Naive thymus-derived CD4-positive, alpha-beta T cell (primary cell): Measurements from ENCODE around the gene ATP6V0E2. TPM values are rescaled to one million over a fixed set of nuclear protein-coding genes. Genes with fewer than 3 reads are reported as not detected.

ENCODE experiments used
- ATAC-seq: fragments of 150-1000 bp; cut with Tn5 transposase; 2 replicates; pipeline ENCODE4 v1.10.0; 2021; ENCODE audit warnings: mild to moderate bottlenecking, moderate library complexity
- CTCF ChIA-PET: fragments of 350-600 bp; sonication (Branson Sonifier 250); formaldehyde crosslinking; loops from one replicate; lab custom pipeline; 2021; ENCODE audit warnings: antibody characterized with exemption; lab: Charles Lee
- POLR2A ChIA-PET: fragments of 350-600 bp; sonication (Branson Sonifier 250); formaldehyde crosslinking; loops from one replicate; lab custom pipeline; 2021; ENCODE audit warnings: antibody characterized with exemption, inconsistent platforms; lab: Charles Lee
- DNase-seq, 9 donors: peaks; one replicate each; pipeline versions ENCODE4 v3.0.0 to v3.0.0-alpha.2; 2020 to 2022; ENCODE audit warnings: mixed read lengths in 1 of 9
- H3K27ac ChIP-seq: one replicate; pipeline ENCODE4 v1.7.0; 2013; ENCODE audit warnings: mild to moderate bottlenecking, low read depth, low read length, moderate library complexity
- H3K27me3 ChIP-seq, 2 donors: one replicate each; pipeline ENCODE4 v1.7.0; 2013; ENCODE audit warnings: low read length in 2 of 2, mild to moderate bottlenecking in 2 of 2, moderate library complexity in 2 of 2; ENCODE audit not compliant: control insufficient read depth in 2 of 2, insufficient read depth in 2 of 2
- H3K36me3 ChIP-seq, 3 experiments: 1 replicate in 2 of 3; 2 replicates in 1 of 3; pipeline ENCODE4 v1.7.0; 2013; ENCODE audit warnings: low read length in 3 of 3, mild to moderate bottlenecking in 3 of 3, moderate library complexity in 1 of 3; ENCODE audit not compliant: insufficient read depth in 3 of 3, control insufficient read depth in 2 of 3
- H3K4me1 ChIP-seq, 2 donors: one replicate each; pipeline ENCODE4 v1.7.0; 2013; ENCODE audit warnings: low read length in 2 of 2, mild to moderate bottlenecking in 2 of 2, moderate library complexity in 1 of 2; ENCODE audit not compliant: control insufficient read depth in 2 of 2, insufficient read depth in 2 of 2
- H3K4me3 ChIP-seq: 2 replicates; pipeline ENCODE4 v1.7.0; 2013; ENCODE audit warnings: mild to moderate bottlenecking, low read length
- H3K9me3 ChIP-seq, 3 experiments: 1 replicate in 2 of 3; 2 replicates in 1 of 3; pipeline ENCODE4 v1.7.0; 2013; ENCODE audit warnings: low read length in 3 of 3; ENCODE audit not compliant: control insufficient read depth in 2 of 3
- H3K27ac Mint-ChIP-seq, 9 donors: one replicate each; pipeline ENCODE4 v1.8.0; 2020 to 2022; ENCODE audit warnings: mixed read lengths in 9 of 9, mild to moderate bottlenecking in 8 of 9, moderate library complexity in 5 of 9, inconsistent platforms in 2 of 9
- H3K27me3 Mint-ChIP-seq, 5 donors: one replicate each; pipeline ENCODE4 v1.8.0; 2021 to 2022; ENCODE audit warnings: mixed read lengths in 5 of 5, mild to moderate bottlenecking in 1 of 5
- H3K36me3 Mint-ChIP-seq, 5 donors: one replicate each; pipeline ENCODE4 v1.8.0; 2020 to 2022; ENCODE audit warnings: mixed read lengths in 5 of 5, mild to moderate bottlenecking in 3 of 5, inconsistent platforms in 1 of 5
- H3K4me1 Mint-ChIP-seq, 7 donors: one replicate each; pipeline ENCODE4 v1.8.0; 2020 to 2022; ENCODE audit warnings: mixed read lengths in 7 of 7, mild to moderate bottlenecking in 3 of 7, inconsistent platforms in 1 of 7
- H3K4me3 Mint-ChIP-seq, 10 donors: one replicate each; pipeline ENCODE4 v1.8.0; 2020 to 2022; ENCODE audit warnings: mild to moderate bottlenecking in 10 of 10, mixed read lengths in 10 of 10, moderate library complexity in 6 of 10, inconsistent platforms in 2 of 10
- H3K9me3 Mint-ChIP-seq, 11 donors: one replicate each; pipeline ENCODE4 v1.8.0; 2020 to 2022; ENCODE audit warnings: mixed read lengths in 11 of 11, mild to moderate bottlenecking in 4 of 11, inconsistent platforms in 1 of 11, moderate library complexity in 1 of 11
- intact Hi-C, 2 donors: fragments of 100-400 bp; cut with micrococcal nuclease; formaldehyde crosslinking; loops; one replicate each; pipeline ENCODE4 v1.15.1; 2023
- polyA plus RNA-seq, 2 donors: library from polyadenylated mRNA; unstranded; fragments of 300-500 nt; fragmentation: Illumina TruSeq; gene quantifications; one replicate each; pipeline ENCODE4 v1.2.3, GENCODE V29; 2021
- total RNA-seq, 6 experiments: library from RNA in 5 of 6; stranded (reverse) in 5 of 6; gene quantifications; 1 replicate in 5 of 6; 2 replicates in 1 of 6; pipeline ENCODE4 v1.2.3 and lab custom pipeline; 2021 to 2026

Gene ATP6V0E2
- total and polyA plus RNA-seq, 7 experiments from 2014 or later = 32.7 to 240 (median 67.5) TPM

GRCh38 chr7:149867762-149868622 lies 5.8 kb upstream of the ATP6V0E2 start:
- H3K36me3 ChIP-seq = no peaks in the 10 kb centered on the region
- H3K4me3 Mint-ChIP-seq = peak overlapping the region; percentile 56 to 94 (median 83)
- POLR2A ChIA-PET = interaction anchor here (0.6 to 6.6 kb wide), 9 partner anchors 8 to 1239 kb away, joined by 3 to 81 read pairs (median 8); partner anchors contain the start of gene ZNF862
- no peaks in the 10 kb centered on the region for H3K27me3 Mint-ChIP-seq
- CTCF ChIA-PET = interaction anchor here (0.5 to 4.2 kb wide), 5 partner anchors 13 to 29 kb away, joined by 3 to 32 read pairs (median 3); partner anchors contain the start of gene ZNF862
- H3K27me3 ChIP-seq = no peaks in the 10 kb centered on the region
- no peaks in the 10 kb centered on the region for H3K9me3 ChIP-seq
- no peaks in the 10 kb centered on the region for H3K9me3 Mint-ChIP-seq
- intact Hi-C loops = loop anchor here in 1 of 2 donors (5.0 to 10.0 kb wide), 3 partner anchors 153 to 1214 kb away; partner anchors contain the start of genes FASTK, PDIA4 and TMUB1
- H3K4me1 Mint-ChIP-seq = peaks cover 59 to 100% (median 92%) of the 10 kb centered on the region in 7 donors
- ATAC-seq = no peak
- DNase-seq = peak in 1 of 9 donors; percentile 17
- peaks cover 0 to 26% (median 3%) of the 10 kb centered on the region in 5 donors for H3K36me3 Mint-ChIP-seq
- peak overlapping the region; percentile 88 for H3K27ac ChIP-seq
- peaks cover 92 to 99% of the 10 kb centered on the region in 2 donors for H3K4me1 ChIP-seq
- peak overlapping the region; percentile 88 to 99 (median 97) for H3K27ac Mint-ChIP-seq
- H3K4me3 ChIP-seq = peak overlapping the region; percentile 42

GRCh38 chr7:149868623-149869290 lies 5.0 kb upstream of the ATP6V0E2 start:
- peaks cover 92 to 93% of the 10 kb centered on the region in 2 donors for H3K4me1 ChIP-seq
- ATAC-seq (no peak), DNase-seq (peak in 1 of 9 donors; percentile 19)
- Mint-ChIP-seq H3K27ac (peak overlapping the region; percentile 85 to 99 (median 97)), H3K4me3 (peak overlapping the region; percentile 56 to 94 (median 83)), H3K4me1 (peaks cover 56 to 94% (median 88%) of the 10 kb centered on the region in 7 donors), H3K9me3 (no peaks in the 10 kb centered on the region), H3K27me3 (no peaks in the 10 kb centered on the region), H3K36me3 (peaks cover 0 to 26% (median 0%) of the 10 kb centered on the region in 5 donors)
- no peaks in the 10 kb centered on the region for H3K9me3 ChIP-seq
- ChIA-PET CTCF (interaction anchor here (0.6 to 4.2 kb wide), 4 partner anchors 14 to 852 kb away, joined by 3 to 32 read pairs (median 5); partner anchors contain the start of gene ZNF862), POLR2A (interaction anchor here (1.1 to 6.6 kb wide), 9 partner anchors 9 to 30 kb away, joined by 4 to 81 read pairs (median 10); partner anchors contain the start of gene ZNF862)
- intact Hi-C loops = loop anchor here in 1 of 2 donors (5.0 to 10.0 kb wide), 3 partner anchors 154 to 1214 kb away; partner anchors contain the start of genes FASTK, PDIA4 and TMUB1
- H3K4me3 ChIP-seq = peak overlapping the region; percentile 42
- H3K36me3 ChIP-seq = no peaks in the 10 kb centered on the region
- peak overlapping the region; percentile 88 for H3K27ac ChIP-seq
- no peaks in the 10 kb centered on the region for H3K27me3 ChIP-seq

- Histone ChIP-seq H3K36me3 (no peaks in the 10 kb centered on the region), H3K4me3 (peak overlapping the region; percentile 42), H3K27ac (peak overlapping the region; percentile 88), H3K4me1 (peaks cover 87 to 88% of the 10 kb centered on the region in 2 donors), H3K9me3 (no peaks in the 10 kb centered on the region), H3K27me3 (no peaks in the 10 kb centered on the region)
- Mint-ChIP-seq H3K4me1 (peaks cover 55 to 89% (median 85%) of the 10 kb centered on the region in 7 donors), H3K9me3 (no peaks in the 10 kb centered on the region), H3K27me3 (no peaks in the 10 kb centered on the region), H3K27ac (peak overlapping the region; percentile 90 to 99 (median 97)), H3K36me3 (peaks cover 0 to 25% (median 0%) of the 10 kb centered on the region in 5 donors), H3K4me3 (peak overlapping the region; percentile 83 to 95 (median 90))
- intact Hi-C loops = loop anchor here in 1 of 2 donors (5.0 to 10.0 kb wide), 3 partner anchors 154 to 1213 kb away; partner anchors contain the start of genes FASTK, PDIA4 and TMUB1
- ATAC-seq = no peak
- ChIA-PET POLR2A (interaction anchor here (1.1 to 6.6 kb wide), 9 partner anchors 9 to 30 kb away, joined by 4 to 81 read pairs (median 20); partner anchors contain the start of gene ZNF862), CTCF (interaction anchor here (0.6 to 4.2 kb wide), 6 partner anchors 13 to 851 kb away, joined by 3 to 32 read pairs (median 4); partner anchors contain the start of gene ZNF862)
- no peak for DNase-seq
These were observed 4.5 kb upstream of the ATP6V0E2 start for GRCh38 chr7:149869291-149869650.

GRCh38 chr7:149869867-149870266 lies 3.9 kb upstream of the ATP6V0E2 start:
- peak; percentile 69 for ATAC-seq
- CTCF ChIA-PET = interaction anchor here (1.0 to 4.2 kb wide), 5 partner anchors 12 to 31 kb away, joined by 3 to 32 read pairs (median 4); partner anchors contain the start of gene ZNF862
- H3K27me3 Mint-ChIP-seq = no peaks in the 10 kb centered on the region

GRCh38 chr7:149870274-149870673 lies 3.5 kb upstream of the ATP6V0E2 start:
- H3K4me1 Mint-ChIP-seq = peaks cover 56 to 89% (median 86%) of the 10 kb centered on the region in 7 donors
- intact Hi-C loops = loop anchor here (1.0 to 5.0 kb wide), 4 partner anchors 13 to 98 kb away; partner anchors contain the start of gene ZNF467 (in 2 of the 2)
- peak overlapping the region; percentile 90 to 98 (median 97) for H3K27ac Mint-ChIP-seq
- H3K4me3 Mint-ChIP-seq = peak overlapping the region; percentile 83 to 95 (median 90)
- Histone ChIP-seq H3K9me3 (no peaks in the 10 kb centered on the region), H3K4me1 (peaks cover 84 to 86% of the 10 kb centered on the region in 2 donors), H3K27me3 (no peaks in the 10 kb centered on the region), H3K27ac (peak overlapping the region; percentile 88), H3K4me3 (peak overlapping the region; percentile 42), H3K36me3 (no peaks in the 10 kb centered on the region)
- DNase-seq = no peak
- no peaks in the 10 kb centered on the region for H3K27me3 Mint-ChIP-seq
- ChIA-PET POLR2A (interaction anchor here (0.7 to 6.6 kb wide), 9 partner anchors 10 to 584 kb away, joined by 3 to 81 read pairs (median 20); partner anchors contain the start of gene ZNF862), CTCF (interaction anchor here (1.0 to 4.2 kb wide), 5 partner anchors 12 to 32 kb away, joined by 3 to 32 read pairs (median 4); partner anchors contain the start of gene ZNF862)
- no peaks in the 10 kb centered on the region for H3K9me3 Mint-ChIP-seq
- ATAC-seq = peak; percentile 7
- peaks cover 0 to 20% (median 0%) of the 10 kb centered on the region in 5 donors for H3K36me3 Mint-ChIP-seq

More at GRCh38 chr7:149869867-149870266, 3.9 kb upstream of the ATP6V0E2 start:
- Histone ChIP-seq H3K4me1 (peaks cover 84 to 87% of the 10 kb centered on the region in 2 donors), H3K9me3 (no peaks in the 10 kb centered on the region), H3K4me3 (peak overlapping the region; percentile 42), H3K27me3 (no peaks in the 10 kb centered on the region), H3K27ac (peak overlapping the region; percentile 88), H3K36me3 (no peaks in the 10 kb centered on the region)
- Mint-ChIP-seq H3K36me3 (peaks cover 0 to 23% (median 0%) of the 10 kb centered on the region in 5 donors), H3K4me1 (peaks cover 56 to 89% (median 86%) of the 10 kb centered on the region in 7 donors), H3K4me3 (peak overlapping the region; percentile 83 to 95 (median 90)), H3K9me3 (no peaks in the 10 kb centered on the region), H3K27ac (peak overlapping the region; percentile 90 to 98 (median 97))
- intact Hi-C loops = loop anchor here (1.0 to 10.0 kb wide), 7 partner anchors 13 to 1212 kb away; partner anchors contain the start of genes ZNF467 (in 2 of the 2), FASTK (in 1 of the 2), PDIA4 (in 1 of the 2) and TMUB1 (in 1 of the 2)
- POLR2A ChIA-PET = interaction anchor here (0.7 to 6.6 kb wide), 9 partner anchors 9 to 584 kb away, joined by 3 to 81 read pairs (median 20); partner anchors contain the start of gene ZNF862
- DNase-seq = peak in 7 of 9 donors; percentile 67 to 83 (median 79)
